ENCODE measurements around the gene STYXL1.

GRCh38 chr7:76044375-76044865 is 3.4 kb downstream of the STYXL1 start:
- TF ChIP-seq CTCF (IDR thresholded peaks at IDR 0.05; ENCODE audit: low read depth, low read length, poor library complexity, severe bottlenecking) (no peak), EZH2phosphoT487 (IDR thresholded peaks at IDR 0.05; ENCODE audit: borderline replicate concordance, low read length) (no peak)
